ENCODE data around the gene TIE1.

Gene TIE1

GRCh38 chr1:43312663-43313515 lies 12.1 kb downstream of the TIE1 start:
- no peak for DNase-seq

GRCh38 chr1:43313771-43314170 lies 13.0 kb downstream of the TIE1 start:
- no peak for DNase-seq

DNA sequence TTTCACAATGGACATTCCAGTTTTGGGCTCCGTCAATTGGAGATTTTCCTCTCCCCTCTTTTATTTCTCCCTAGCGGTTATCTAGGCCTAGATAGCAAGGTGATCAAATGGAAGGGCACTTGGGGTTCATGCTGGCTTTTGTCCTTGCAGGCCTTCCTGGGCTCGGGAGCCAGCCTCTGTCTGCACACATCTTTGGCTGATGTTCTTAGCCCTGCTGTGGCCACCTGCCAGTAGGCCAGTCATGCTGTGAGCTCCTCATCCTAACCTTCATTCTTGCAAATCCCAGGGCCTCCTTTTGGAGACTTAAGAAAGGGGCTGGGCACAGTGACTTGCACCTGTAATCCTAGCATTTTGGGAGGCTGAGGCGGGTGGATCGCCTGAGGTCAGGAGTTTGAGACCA lies 13.5 kb downstream of the TIE1 start:
- DNase-seq, result no peak

DNA sequence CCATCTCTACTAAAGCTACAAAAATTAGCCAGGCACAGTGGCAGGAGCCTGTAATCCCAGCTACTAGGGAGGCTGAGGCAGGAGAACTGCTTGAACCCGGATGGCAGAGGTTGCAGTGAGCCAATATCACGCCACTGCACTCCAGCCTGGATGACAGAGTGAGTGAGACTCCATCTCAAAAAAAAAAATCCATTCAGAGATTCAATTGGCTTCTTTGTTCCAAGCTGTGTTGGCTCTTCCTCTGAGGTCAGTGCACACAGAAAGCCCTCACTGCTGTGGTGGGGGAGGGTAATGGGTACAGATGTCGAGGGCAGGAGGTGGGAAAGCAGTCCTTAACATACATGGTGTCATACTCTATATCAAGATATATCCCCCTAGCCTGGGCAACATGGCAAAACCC lies 14.7 kb downstream of the TIE1 start:
- DNase-seq, result no peak

GRCh38 chr1:43315963-43316737 lies 15.4 kb downstream of the TIE1 start:
- no peak for DNase-seq

- no peak for DNase-seq
Measured at GRCh38 chr1:43316738-43317520, 16.1 kb downstream of the TIE1 start.

DNA sequence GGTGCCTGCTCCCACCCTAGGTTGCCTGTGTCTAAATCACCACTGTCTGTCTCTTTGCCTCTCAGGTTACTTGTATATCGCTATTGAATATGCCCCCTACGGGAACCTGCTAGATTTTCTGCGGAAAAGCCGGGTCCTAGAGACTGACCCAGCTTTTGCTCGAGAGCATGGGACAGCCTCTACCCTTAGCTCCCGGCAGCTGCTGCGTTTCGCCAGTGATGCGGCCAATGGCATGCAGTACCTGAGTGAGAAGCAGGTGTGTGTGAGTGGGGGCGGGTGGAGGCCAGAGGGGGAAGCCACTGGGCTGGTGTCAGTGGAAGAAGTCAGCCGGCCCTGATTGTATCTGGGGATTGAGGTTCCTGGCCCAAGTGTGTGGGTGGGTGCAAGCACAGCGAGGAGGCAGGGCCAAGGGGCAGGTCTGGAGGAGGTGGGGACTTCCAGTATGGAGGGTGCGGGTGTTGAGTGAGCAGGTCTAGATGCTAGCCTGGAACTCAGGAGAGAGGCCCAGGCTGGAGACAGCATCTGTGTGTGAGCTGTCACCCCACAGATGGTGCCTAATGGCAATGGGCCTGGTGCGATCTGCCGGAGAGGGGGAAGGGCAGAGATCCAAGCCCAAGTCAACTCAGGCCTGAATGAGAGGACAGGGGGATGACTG lies 17.2 kb downstream of the TIE1 start:
- no peak for DNase-seq

DNA sequence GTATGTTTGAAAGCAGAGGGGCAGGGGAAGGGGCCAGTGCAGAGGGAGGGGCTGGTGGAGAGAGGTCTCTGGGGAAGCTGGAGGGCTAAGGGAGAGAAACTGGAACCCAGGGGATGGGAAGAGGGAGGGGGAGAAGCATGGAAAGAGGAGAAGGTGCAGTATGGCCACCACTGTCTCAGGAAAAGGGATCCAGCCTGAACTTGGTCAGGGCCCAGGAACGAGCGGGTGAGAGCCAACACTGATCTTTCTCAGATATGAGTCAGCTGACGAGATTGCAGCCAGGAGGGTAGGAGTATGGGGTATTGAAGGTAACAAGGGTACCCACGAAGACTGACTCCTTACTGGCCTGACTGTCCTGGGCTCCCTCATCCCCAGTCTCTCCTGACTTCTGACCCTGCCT lies 18.0 kb downstream of the TIE1 start:
- no peak for DNase-seq

- no peak for DNase-seq
Measured at GRCh38 chr1:43319288-43319687, 18.5 kb downstream of the TIE1 start.

DNA sequence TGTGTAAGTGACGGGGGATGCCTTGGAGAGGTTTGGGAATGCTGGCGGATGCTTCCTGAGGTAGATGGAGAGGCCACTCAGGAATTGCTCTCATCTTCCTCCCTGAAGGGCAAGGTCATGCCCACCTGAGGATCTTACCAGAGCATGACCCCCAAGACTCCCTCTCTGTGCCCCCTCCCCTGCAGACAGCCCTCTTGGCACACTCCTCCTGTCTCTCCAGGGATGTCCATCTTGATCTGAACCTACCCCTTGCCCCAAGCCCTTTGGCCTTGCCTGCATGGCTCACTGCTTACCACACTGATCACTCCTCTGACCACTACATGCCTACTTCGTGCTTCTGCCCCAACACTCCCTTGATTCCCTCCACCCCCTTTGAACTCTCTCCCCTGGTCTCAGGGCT lies 19.0 kb downstream of the TIE1 start:
- no peak for DNase-seq

DNA sequence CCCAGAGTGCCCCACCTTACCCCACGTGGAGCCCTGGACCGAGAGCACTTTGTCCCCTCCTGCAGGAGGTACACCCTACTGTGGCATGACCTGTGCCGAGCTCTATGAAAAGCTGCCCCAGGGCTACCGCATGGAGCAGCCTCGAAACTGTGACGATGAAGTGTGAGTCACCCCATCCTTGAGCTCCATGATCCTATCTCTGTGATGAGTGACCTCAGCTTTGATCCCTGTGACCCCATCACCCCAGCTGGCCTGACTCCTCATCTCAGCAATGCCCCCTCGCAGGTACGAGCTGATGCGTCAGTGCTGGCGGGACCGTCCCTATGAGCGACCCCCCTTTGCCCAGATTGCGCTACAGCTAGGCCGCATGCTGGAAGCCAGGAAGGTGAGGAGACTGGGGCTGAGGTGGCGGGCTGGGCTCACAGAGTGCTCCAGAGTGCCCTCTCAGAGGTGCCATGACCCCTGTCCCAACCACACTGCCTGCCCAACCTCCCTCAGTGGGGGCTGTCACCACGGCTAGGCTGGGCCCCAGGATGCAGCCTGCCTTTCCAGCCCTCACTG lies 20.6 kb downstream of the TIE1 start:
- no peak for DNase-seq

GRCh38 chr1:43322506-43322905 lies 21.7 kb downstream of the TIE1 start:
- no peak for DNase-seq

GRCh38 chr1:43324810-43325209 lies 24.0 kb downstream of the TIE1 start:
- no peak for DNase-seq

DNA sequence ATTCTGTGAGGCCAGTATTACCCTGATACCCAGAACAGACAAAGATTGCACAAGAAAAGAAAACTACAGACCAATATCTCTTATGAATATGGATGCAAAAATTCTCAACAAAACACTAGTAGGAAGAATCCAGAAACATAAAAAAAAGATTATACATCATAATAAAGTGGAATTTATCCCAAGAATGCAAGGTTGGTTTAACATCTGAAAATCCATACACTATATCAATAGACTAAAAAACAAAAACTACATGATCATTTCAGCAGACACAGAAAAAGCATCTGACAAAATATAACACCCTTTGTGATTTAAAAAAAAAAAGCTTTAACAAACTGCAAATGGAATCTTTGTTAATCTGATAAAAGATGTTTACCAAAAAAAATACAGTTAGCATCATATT lies 24.6 kb downstream of the TIE1 start:
- DNase-seq, result no peak

DNA sequence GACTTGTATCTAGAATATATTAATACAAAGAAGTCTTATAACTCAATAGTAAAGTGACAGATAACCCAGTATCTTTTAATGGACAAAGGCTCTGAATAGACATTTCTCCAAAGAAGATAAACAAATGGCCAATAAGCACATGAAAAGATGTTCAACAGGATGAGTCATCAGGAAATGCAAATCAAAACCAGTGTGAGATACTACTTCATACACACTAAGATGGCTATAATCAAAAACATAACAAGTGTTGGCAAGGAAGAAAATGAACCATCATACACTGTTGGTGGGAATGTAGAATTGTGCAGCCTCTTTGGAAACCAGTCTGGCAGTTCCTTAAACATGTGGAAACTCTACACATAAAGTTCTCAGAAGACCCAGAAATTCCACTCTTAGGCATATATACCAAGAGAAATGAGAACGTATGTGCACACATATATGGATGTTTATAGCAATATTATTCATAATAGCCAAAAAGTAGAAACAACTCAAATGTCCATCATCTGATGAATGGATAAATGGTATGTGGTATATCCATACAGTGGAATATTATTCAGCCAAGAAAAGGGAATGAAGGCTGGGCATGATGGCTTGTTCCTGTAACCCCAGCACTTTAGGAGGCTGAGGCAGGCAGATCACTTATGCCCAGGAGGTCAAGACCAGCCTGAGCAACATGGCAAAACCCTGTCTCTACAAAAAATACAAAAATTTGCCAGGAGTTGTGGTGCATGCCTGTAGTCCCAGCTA lies 26.9 kb downstream of the TIE1 start:
- DNase-seq, result no peak

DNA sequence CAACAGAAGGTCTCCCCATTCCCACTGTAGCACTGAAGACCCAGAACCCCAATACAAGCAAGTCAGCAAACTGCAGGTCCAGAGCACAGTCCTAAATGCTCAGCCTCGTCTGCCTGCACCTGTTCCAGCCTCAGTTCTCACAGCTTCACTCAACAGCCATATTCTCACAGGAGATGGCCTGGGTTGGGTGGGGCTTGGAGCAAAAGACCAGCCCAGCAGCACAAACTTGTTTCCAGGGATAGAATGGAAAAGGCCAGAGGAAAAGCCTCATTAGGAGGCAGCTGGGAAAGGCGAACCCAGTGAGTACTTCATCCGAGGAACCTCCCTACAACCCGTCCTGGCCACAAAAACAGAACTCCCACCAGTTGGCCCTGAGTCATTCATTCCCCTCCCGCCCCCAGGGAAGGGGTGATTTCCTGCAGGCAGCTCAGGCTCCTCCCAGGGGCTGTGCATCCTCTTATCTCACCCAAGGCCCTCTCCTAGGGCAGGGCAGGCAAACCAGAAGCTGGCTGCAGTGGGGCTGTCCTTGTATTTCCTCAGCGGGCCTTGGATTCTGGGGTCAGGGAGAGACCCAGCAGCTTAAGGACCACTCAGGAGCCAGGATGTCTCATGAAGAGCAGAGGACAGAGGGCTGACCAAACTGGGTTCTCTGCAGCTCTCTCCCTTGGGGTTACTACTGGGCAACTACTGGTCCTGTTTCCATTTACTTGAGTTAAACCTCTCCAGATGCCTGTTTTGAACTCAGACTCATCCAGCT lies 29.4 kb downstream of the TIE1 start:
- DNase-seq, result no peak

- no peak for DNase-seq
Measured at GRCh38 chr1:43331688-43332087, 30.9 kb downstream of the TIE1 start.

DNA sequence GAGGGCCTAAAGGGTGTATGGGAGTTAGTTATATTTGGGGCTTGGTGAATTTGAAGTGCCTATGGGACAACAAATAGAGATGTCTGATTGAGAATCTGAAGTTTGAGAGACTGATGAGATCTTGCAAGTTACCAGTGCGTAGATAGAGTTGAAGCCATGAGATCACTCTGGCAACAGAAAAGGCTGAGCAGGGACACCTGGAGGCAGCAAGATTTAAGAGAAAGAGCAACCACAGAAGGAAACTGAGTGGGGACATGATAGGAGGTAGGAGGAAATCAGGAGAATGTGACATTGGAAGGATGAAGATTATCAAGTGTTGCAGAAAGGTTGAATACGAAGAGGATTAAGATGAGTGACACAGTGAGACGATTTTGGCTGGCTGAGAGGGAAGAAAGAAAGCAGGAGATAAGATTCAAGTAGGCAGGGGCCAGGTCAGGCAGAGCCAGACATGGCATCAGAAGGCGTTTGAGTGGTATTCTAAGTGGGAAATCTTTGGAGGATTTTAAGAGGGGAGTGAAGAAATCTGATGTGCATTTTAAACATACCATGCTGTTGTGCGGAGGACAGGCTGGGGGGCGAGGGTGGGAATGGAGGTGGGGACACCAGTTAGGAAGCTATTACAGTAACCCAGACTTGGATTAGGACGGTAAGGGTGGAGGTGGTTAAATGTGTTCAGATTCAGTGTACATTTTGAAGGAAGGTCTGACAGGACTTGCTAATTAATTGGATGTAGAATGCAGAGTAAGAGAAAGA lies 33.8 kb downstream of the TIE1 start:
- no peak for DNase-seq

DNA sequence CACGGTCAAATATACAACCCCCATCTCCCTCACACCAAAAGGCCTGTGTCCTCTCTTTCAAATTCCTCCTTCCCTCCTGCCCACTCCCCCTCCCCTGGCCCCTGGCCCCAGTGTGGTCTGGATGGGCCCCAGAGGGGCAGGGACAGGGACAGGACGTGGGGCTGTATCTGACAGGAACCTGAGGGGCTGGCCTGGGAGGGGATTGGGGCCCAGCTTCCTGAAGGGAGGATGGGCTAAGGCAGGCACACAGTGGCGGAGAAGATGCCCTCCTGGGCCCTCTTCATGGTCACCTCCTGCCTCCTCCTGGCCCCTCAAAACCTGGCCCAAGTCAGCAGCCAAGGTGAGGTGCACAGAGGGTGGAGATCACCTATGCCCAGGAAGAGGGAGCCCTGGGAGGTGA lies 36.8 kb downstream of the TIE1 start, which contains the start of gene MPL:
TSS of gene MPL (plus strand) at position 231 of the 400 bp plus-strand sequence. CDS start at position 262, 31 bp downstream.
- DNase-seq, result no peak

- no peak for DNase-seq
Measured at GRCh38 chr1:43338001-43338400, 37.2 kb downstream of the TIE1 start.

Data from activated CD4-positive, CD25-positive, alpha-beta regulatory T cell (primary cell).